Tibial artery (tissue), 4 donors: ENCODE measurements around the gene SEMA3B.
A peak's percentile ranks its signal among the peaks of the same experiment; 100 is the strongest.

Source experiments
- DNase-seq, 2 donors: peaks; one replicate each; pipeline ENCODE4 v3.0.0-alpha.2; 2019
- H3K27ac ChIP-seq, 2 donors: fragments of 200-600 bp; sonication (generic) in 1 of 2; 1 replicate in 1 of 2; 2 replicates in 1 of 2; pipeline ENCODE4 v1.5.1; 2018 to 2019; ENCODE audit warnings: mild to moderate bottlenecking in 1 of 2
- H3K27me3 ChIP-seq, 2 donors: fragments of 200-600 bp; sonication (generic) in 1 of 2; one replicate each; pipeline versions ENCODE4 v1.5.1 to v1.6.0; 2016 to 2019
- H3K36me3 ChIP-seq, 3 donors: fragments of 200-600 bp; sonication (generic) in 2 of 3; one replicate each; pipeline ENCODE4 v1.5.1; 2016 to 2019; ENCODE audit warnings: mild to moderate bottlenecking in 2 of 3
- H3K4me1 ChIP-seq, 4 donors: fragments of 200-600 bp; sonication (generic) in 2 of 4; 1 replicate in 3 of 4; 2 replicates in 1 of 4; pipeline ENCODE4 v1.5.1; 2016 to 2019
- H3K4me3 ChIP-seq, 2 donors: fragments of 200-600 bp; sonication (generic) in 1 of 2; 1 replicate in 1 of 2; 2 replicates in 1 of 2; pipeline ENCODE4 v1.5.1; 2018 to 2019; ENCODE audit warnings: mild to moderate bottlenecking in 2 of 2
- H3K9me3 ChIP-seq, 3 donors: fragments of 200-600 bp; sonication (generic) in 1 of 3; one replicate each; pipeline ENCODE4 v1.5.1; 2016 to 2019
- CTCF ChIP-seq, 2 experiments: fragments of 200-600 bp in 1 of 2; fragments of 450-650 bp in 1 of 2; IDR thresholded peaks; one replicate each; pipeline ENCODE4 v1.5.1; 2017 to 2019; ENCODE audit warnings: antibody characterized with exemption in 2 of 2, mild to moderate bottlenecking in 1 of 2, moderate library complexity in 1 of 2
- intact Hi-C: fragments of 100-400 bp; cut with DNase I; formaldehyde crosslinking; loops from one replicate; pipeline ENCODE4 v1.15.0; 2023; ENCODE audit warnings: low total_unique reads

The SEMA3B gene

GRCh38 chr3:50297896-50298725 lies 29.2 kb downstream of the SEMA3B start:
- Histone ChIP-seq H3K27me3 (no peaks in the 10 kb centered on the region), H3K4me1 (peaks cover 8 to 40% (median 33%) of the 10 kb centered on the region in 4 donors), H3K4me3 (peak overlapping the region; percentile 61 to 86), H3K36me3 (peaks cover 0 to 9% (median 0%) of the 10 kb centered on the region in 3 donors), H3K9me3 (no peaks in the 10 kb centered on the region), H3K27ac (peak overlapping the region; percentile 90 to 93)
- DNase-seq, result no peak
- intact Hi-C loops, result no loop called here
- peak in 1 of 2 experiments; percentile 5 for TF ChIP-seq CTCF (IDR thresholded peaks at IDR 0.05)

- H3K9me3 ChIP-seq, result no peaks in the 10 kb centered on the region
- peak within 1 kb of the TSS; percentile 90 to 93 for H3K27ac ChIP-seq
- TF ChIP-seq CTCF (IDR thresholded peaks at IDR 0.05), result peak; percentile 43 to 67
- H3K4me3 ChIP-seq, result peak within 1 kb of the TSS; percentile 61 to 86
- H3K4me1 ChIP-seq, result peaks cover 8 to 41% (median 32%) of the 10 kb centered on the region in 4 donors
- H3K27me3 ChIP-seq, result no peaks in the 10 kb centered on the region
- intact Hi-C loops, result no loop called here
- DNase-seq, result peak; percentile 99 to 100
- H3K36me3 ChIP-seq, result peaks cover 0 to 9% (median 0%) of the 10 kb centered on the region in 3 donors
Measured at GRCh38 chr3:50298836-50299637, 30.1 kb downstream of the SEMA3B start, which contains the start of the genes HYAL3 and NAA80. Gene HYAL3 (minus strand): TSS chr3:50299405. CDS start chr3:50295602, 3,803 bp downstream. Gene NAA80 (minus strand): TSS chr3:50299405. CDS start chr3:50297463, 1,942 bp downstream.

GRCh38 chr3:50299638-50299928 lies 30.6 kb downstream of the SEMA3B start:
- intact Hi-C loops, result no loop called here
- Histone ChIP-seq H3K9me3 (no peaks in the 10 kb centered on the region), H3K4me1 (peaks cover 8 to 41% (median 32%) of the 10 kb centered on the region in 4 donors), H3K4me3 (peak overlapping the region; percentile 61 to 86), H3K27ac (peak overlapping the region; percentile 90 to 93), H3K36me3 (peaks cover 0 to 9% (median 0%) of the 10 kb centered on the region in 3 donors), H3K27me3 (no peaks in the 10 kb centered on the region)
- no peak for DNase-seq
- no peak for TF ChIP-seq CTCF (IDR thresholded peaks at IDR 0.05)

- DNase-seq, result peak in 1 of 2 donors; percentile 77
- TF ChIP-seq CTCF (IDR thresholded peaks at IDR 0.05), result no peak
- peaks cover 8 to 41% (median 32%) of the 10 kb centered on the region in 4 donors for H3K4me1 ChIP-seq
- H3K36me3 ChIP-seq, result peaks cover 0 to 9% (median 0%) of the 10 kb centered on the region in 3 donors
- H3K9me3 ChIP-seq, result no peaks in the 10 kb centered on the region
- H3K4me3 ChIP-seq, result peak overlapping the region; percentile 61 to 86
- no peaks in the 10 kb centered on the region for H3K27me3 ChIP-seq
- intact Hi-C loops, result loop anchor here (2.0 kb wide), 1 partner anchor 21 kb away; no protein-coding TSS in a partner anchor
- H3K27ac ChIP-seq, result peak overlapping the region; percentile 90 to 93
Measured at GRCh38 chr3:50299929-50300680, 31.2 kb downstream of the SEMA3B start.

- Histone ChIP-seq H3K27ac (peak overlapping the region; percentile 90 to 93), H3K4me1 (peaks cover 8 to 41% (median 32%) of the 10 kb centered on the region in 4 donors), H3K27me3 (no peaks in the 10 kb centered on the region), H3K9me3 (no peaks in the 10 kb centered on the region), H3K4me3 (peak overlapping the region in 1 of 2 donors; percentile 86), H3K36me3 (peaks cover 0 to 9% (median 0%) of the 10 kb centered on the region in 3 donors)
- DNase-seq, result no peak
- intact Hi-C loops, result loop anchor here (2.0 kb wide), 1 partner anchor 20 kb away; no protein-coding TSS in a partner anchor
- TF ChIP-seq CTCF (IDR thresholded peaks at IDR 0.05), result no peak
Measured at GRCh38 chr3:50300681-50301254, 31.8 kb downstream of the SEMA3B start.
